Peyer's patch (tissue), 4 donors: ENCODE data around the gene MTG1. TPM values are rescaled to one million over a fixed set of nuclear protein-coding genes. Genes with fewer than 3 reads are reported as not detected.

Experiments
- DNase-seq, 3 donors: peaks; one replicate each; pipeline ENCODE4 v3.0.0-alpha.2; 2017 to 2019
- H3K27ac ChIP-seq, 4 donors: fragments of 200-600 bp; sonication (generic); one replicate each; pipeline ENCODE4 v1.5.1; 2016 to 2019
- H3K27me3 ChIP-seq, 2 donors: fragments of 200-600 bp; sonication (generic); one replicate each; pipeline ENCODE4 v1.5.1; 2019
- H3K36me3 ChIP-seq, 3 donors: fragments of 200-600 bp; sonication (generic); one replicate each; pipeline ENCODE4 v1.5.1; 2016 to 2019
- H3K4me1 ChIP-seq, 4 donors: fragments of 200-600 bp; sonication (generic); one replicate each; pipeline ENCODE4 v1.5.1; 2016 to 2019
- H3K4me3 ChIP-seq, 4 donors: fragments of 200-600 bp; sonication (generic); 1 replicate in 3 of 4; 2 replicates in 1 of 4; pipeline ENCODE4 v1.5.1; 2016 to 2019; ENCODE audit warnings: mild to moderate bottlenecking in 1 of 4
- H3K9me3 ChIP-seq, 4 donors: fragments of 200-600 bp; sonication (generic); one replicate each; pipeline ENCODE4 v1.5.1; 2016 to 2019; ENCODE audit warnings: mild to moderate bottlenecking in 1 of 4
- POLR2A ChIP-seq, 2 donors: fragments of 450-650 bp; IDR thresholded peaks; one replicate each; pipeline ENCODE4 v1.5.1; 2017; ENCODE audit warnings: antibody characterized with exemption in 2 of 2, mild to moderate bottlenecking in 2 of 2, moderate library complexity in 2 of 2
- total RNA-seq, 4 donors: library from RNA; depleted of rRNA; stranded (reverse); fragments of >200 nt; gene quantifications; one replicate each; pipeline ENCODE4 v1.1.0, GENCODE V29; 2016
- TF ChIP-seq, protein P1 (sequence below), 6 experiments: fragments of 450-650 bp in 4 of 6; fragments of 200-600 bp in 2 of 6; sonication (generic) in 1 of 6; IDR thresholded peaks; one replicate each; pipeline ENCODE4 v1.5.1; 2017 to 2019; ENCODE audit warnings: antibody characterized with exemption in 6 of 6, mild to moderate bottlenecking in 3 of 6, moderate library complexity in 1 of 6

Gene MTG1
- total RNA-seq, 4 donors from 2014 or later = 44.7 to 110 (median 103) TPM

DNA sequence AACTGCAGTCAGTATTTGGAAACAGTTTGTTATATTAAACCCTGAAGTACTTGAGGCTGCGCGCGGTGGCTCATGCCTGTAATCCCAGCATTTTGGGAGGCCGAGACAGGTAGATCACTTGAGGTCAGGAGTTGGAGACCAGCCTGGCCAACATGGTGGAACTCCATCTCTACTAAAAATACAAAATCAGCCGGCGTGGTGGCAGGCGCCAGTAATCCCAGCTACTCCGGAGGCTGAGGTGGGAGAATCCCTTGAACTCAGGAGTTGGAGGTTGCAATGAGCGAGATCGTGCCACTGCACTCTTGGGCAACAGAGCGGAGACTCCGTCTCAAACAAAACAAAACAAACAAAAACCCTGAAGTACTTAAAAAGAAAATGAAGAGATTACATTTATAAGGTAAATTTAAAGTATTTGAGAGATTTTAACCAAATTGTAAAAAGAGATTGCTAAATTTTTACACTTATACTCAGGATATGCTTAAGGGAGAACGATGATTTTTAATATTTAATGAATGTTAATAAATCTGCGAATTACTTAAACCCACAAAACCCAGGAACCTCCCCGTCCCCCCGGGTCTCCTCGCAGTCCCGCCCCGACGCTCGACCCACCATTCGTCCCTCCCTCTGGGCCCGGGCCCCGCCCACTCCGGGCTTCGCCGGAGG is 425 bp upstream of the MTG1 start:
- peaks cover 0 to 15% (median 9%) of the 10 kb centered on the region in 4 donors for H3K4me1 ChIP-seq
- peak overlapping the region; percentile 70 to 84 (median 74) for H3K4me3 ChIP-seq
- no peaks in the 10 kb centered on the region for H3K9me3 ChIP-seq
- no peaks in the 10 kb centered on the region for H3K27me3 ChIP-seq
- peak in 1 of 3 donors; percentile 46 for DNase-seq
- H3K36me3 ChIP-seq = peaks cover 0 to 41% (median 0%) of the 10 kb centered on the region in 3 donors
- peak overlapping the region; percentile 85 to 90 (median 88) for H3K27ac ChIP-seq
- TF ChIP-seq, protein P1, sequence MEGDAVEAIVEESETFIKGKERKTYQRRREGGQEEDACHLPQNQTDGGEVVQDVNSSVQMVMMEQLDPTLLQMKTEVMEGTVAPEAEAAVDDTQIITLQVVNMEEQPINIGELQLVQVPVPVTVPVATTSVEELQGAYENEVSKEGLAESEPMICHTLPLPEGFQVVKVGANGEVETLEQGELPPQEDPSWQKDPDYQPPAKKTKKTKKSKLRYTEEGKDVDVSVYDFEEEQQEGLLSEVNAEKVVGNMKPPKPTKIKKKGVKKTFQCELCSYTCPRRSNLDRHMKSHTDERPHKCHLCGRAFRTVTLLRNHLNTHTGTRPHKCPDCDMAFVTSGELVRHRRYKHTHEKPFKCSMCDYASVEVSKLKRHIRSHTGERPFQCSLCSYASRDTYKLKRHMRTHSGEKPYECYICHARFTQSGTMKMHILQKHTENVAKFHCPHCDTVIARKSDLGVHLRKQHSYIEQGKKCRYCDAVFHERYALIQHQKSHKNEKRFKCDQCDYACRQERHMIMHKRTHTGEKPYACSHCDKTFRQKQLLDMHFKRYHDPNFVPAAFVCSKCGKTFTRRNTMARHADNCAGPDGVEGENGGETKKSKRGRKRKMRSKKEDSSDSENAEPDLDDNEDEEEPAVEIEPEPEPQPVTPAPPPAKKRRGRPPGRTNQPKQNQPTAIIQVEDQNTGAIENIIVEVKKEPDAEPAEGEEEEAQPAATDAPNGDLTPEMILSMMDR (IDR thresholded peaks at IDR 0.05) = no peak
- TF ChIP-seq POLR2A (IDR thresholded peaks at IDR 0.05) = no peak

DNA sequence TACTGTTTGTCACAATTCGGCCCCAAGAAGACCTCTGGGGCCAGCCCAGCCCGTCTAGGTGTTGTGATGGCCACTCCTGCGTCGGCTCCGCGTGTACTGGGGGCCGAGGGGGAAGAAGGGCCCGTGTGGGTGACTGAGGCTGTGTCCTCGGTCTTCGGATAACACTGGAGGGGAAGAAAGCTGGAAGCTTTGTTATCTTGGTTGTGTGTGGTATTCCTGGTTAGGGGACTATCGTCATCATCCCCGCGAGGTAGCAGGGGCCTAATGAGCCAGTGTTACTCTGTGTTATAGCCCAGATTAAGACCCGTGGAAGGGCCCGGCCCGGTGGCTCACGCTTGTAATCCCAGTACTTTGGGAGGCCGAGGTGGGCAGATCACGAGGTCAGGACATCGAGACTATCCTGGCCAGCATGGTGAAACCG is 854 bp downstream of the MTG1 start:
- H3K27ac ChIP-seq = peak overlapping the region; percentile 85 to 90 (median 88)
- H3K36me3 ChIP-seq = peaks cover 0 to 48% (median 0%) of the 10 kb centered on the region in 3 donors
- H3K4me3 ChIP-seq = peak overlapping the region; percentile 70 to 84 (median 74)
- TF ChIP-seq, protein P1 (IDR thresholded peaks at IDR 0.05) = no peak
- no peak for TF ChIP-seq POLR2A (IDR thresholded peaks at IDR 0.05)
- peaks cover 0 to 15% (median 9%) of the 10 kb centered on the region in 4 donors for H3K4me1 ChIP-seq
- peak in 2 of 3 donors; percentile 45 to 52 for DNase-seq
- no peaks in the 10 kb centered on the region for H3K9me3 ChIP-seq
- H3K27me3 ChIP-seq = no peaks in the 10 kb centered on the region

DNA sequence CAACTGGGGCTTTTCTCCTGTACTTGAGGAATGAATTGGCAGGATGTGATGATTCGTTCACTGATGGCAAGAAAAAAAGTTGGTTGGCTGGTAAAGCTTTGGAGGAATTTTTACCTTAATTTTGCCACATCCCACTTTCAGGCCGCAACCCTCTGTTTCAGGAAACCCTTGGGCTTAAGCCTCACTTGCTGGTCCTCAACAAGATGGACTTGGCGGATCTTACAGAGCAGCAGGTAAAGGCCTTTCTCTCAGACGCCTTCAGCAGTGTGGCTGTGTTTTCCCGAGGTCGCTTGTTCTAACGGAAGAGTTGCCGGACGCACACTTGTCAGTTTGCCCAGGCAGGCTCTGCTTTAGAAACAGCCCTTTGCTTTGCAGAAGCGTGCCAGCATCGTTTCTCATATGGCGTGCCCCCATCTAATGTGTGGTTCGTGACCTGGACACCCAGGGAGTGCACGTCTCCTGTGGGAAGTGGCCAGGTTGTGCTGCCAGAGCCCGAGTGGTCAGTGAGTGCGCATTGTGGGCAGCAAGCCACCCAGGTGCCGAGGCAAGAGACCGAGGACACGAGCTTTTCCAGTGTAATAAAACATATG is 2.2 kb downstream of the MTG1 start:
- TF ChIP-seq, protein P1 (IDR thresholded peaks at IDR 0.05) = no peak
- no peak for TF ChIP-seq POLR2A (IDR thresholded peaks at IDR 0.05)
- peak in 1 of 3 donors; percentile 41 for DNase-seq
- Histone ChIP-seq H3K36me3 (peaks cover 0 to 53% (median 0%) of the 10 kb centered on the region in 3 donors), H3K27ac (no peak overlapping the region), H3K4me1 (peaks cover 0 to 11% (median 7%) of the 10 kb centered on the region in 4 donors), H3K9me3 (no peaks in the 10 kb centered on the region), H3K4me3 (no peak overlapping the region), H3K27me3 (no peaks in the 10 kb centered on the region)

DNA sequence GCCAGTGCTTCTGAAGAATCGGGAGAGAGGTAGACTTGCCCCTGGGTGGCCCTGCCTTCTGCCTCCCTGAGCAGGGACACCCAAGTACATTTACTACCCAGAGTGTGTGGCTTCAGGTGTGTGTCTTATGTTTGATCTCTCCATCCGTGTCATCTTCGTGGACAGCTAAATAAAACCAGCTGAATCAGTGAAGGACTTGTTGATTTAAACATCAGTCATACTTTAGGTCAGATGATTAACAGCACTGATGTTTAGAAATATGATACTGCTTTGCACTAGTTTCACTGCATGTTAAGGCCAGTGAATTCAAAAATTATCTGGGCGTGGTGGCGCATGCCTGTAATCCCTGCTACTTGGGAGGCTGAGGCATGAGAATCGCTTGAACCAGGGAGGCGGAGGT is 4.0 kb downstream of the MTG1 start:
- Histone ChIP-seq H3K27me3 (no peaks in the 10 kb centered on the region), H3K36me3 (peaks cover 0 to 63% (median 0%) of the 10 kb centered on the region in 3 donors), H3K4me1 (peaks cover 0 to 7% (median 4%) of the 10 kb centered on the region in 4 donors), H3K27ac (no peak overlapping the region), H3K4me3 (no peak overlapping the region), H3K9me3 (no peaks in the 10 kb centered on the region)
- peak in 1 of 3 donors; percentile 30 for DNase-seq
- TF ChIP-seq, protein P1 (IDR thresholded peaks at IDR 0.05) = no peak
- TF ChIP-seq POLR2A (IDR thresholded peaks at IDR 0.05) = no peak

DNA sequence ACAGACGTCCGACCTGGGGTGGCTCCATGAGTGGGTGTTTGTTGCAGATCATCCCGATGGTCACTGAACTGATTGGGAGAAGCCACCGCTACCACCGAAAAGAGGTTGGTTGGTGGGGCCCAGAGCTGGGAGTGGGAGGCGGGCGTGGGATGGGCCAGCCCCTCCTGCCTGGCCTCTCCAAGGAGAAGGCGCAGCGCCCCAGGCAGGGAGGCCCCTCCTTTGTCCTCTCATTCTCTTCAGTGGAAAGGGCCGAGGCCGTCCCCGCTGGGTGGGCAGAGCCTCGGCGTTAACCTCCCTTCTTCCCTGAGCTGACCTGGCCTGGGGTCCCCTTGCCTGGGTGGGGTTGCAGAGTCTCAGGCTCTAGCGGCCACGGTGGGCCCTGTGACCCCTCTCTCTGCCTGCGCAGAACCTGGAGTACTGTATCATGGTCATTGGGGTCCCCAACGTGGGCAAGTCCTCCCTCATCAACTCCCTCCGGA is 5.2 kb downstream of the MTG1 start:
- Histone ChIP-seq H3K4me1 (peaks cover 0 to 7% (median 3%) of the 10 kb centered on the region in 4 donors), H3K9me3 (no peaks in the 10 kb centered on the region), H3K27me3 (no peaks in the 10 kb centered on the region), H3K4me3 (no peak overlapping the region), H3K36me3 (peaks cover 0 to 69% (median 0%) of the 10 kb centered on the region in 3 donors), H3K27ac (no peak overlapping the region)
- no peak for TF ChIP-seq POLR2A (IDR thresholded peaks at IDR 0.05)
- TF ChIP-seq, protein P1 (IDR thresholded peaks at IDR 0.05) = no peak
- peak in 1 of 3 donors; percentile 41 for DNase-seq
